ENCODE measurements around the gene ZC2HC1B. TPM values are rescaled to one million over a fixed set of nuclear protein-coding genes. Genes with fewer than 3 reads are reported as not detected.
A peak's percentile ranks its signal among the peaks of the same experiment; 100 is the strongest.

Gene ZC2HC1B
- not detected in 2 replicates for total RNA-seq (2014; rRNA removed; shearing (Covaris generic))

- no peaks in the 10 kb centered on the region for H3K4me1 ChIP-seq (replicated peaks)
- DNase-seq (ENCODE audit: low read depth in 1 of 2, low spot score in 2 of 2): no peak
- H3K27me3 ChIP-seq (replicated peaks): 0 out of 2 replicates have a peak, but pooled peaks cover 3% of the 10 kb centered on the region
- no peaks in the 10 kb centered on the region for H3K9me3 ChIP-seq (replicated peaks)
- H3K36me3 ChIP-seq: peaks cover 49% of the 10 kb centered on the region
- no peak within 1 kb of the TSS for H3K4me3 ChIP-seq
- no peak within 1 kb of the TSS for H3K27ac ChIP-seq
Observed at GRCh38 chr6:143864234-143864633, at the start of gene ZC2HC1B. Gene ZC2HC1B, plus strand, starts transcription at chr6:143864474. Its CDS starts 66 bp downstream, at chr6:143864540.

- H3K9me3 ChIP-seq (replicated peaks): no peaks in the 10 kb centered on the region
- H3K27ac ChIP-seq: no peak overlapping the region
- no peak for DNase-seq (ENCODE audit: low read depth in 1 of 2, low spot score in 2 of 2)
- H3K27me3 ChIP-seq (replicated peaks): no peaks in the 10 kb centered on the region
- peaks cover 3% of the 10 kb centered on the region; the same call in 1 of the 2 replicates for H3K36me3 ChIP-seq
- no peak overlapping the region for H3K4me3 ChIP-seq
- peaks cover 3% of the 10 kb centered on the region for H3K4me1 ChIP-seq (replicated peaks)
Observed at GRCh38 chr6:143817621-143818020, 46.7 kb upstream of the ZC2HC1B start.

- DNase-seq (ENCODE audit: low read depth in 1 of 2, low spot score in 2 of 2): no peak
- H3K27me3 ChIP-seq (replicated peaks): no peaks in the 10 kb centered on the region
- H3K9me3 ChIP-seq (replicated peaks): no peaks in the 10 kb centered on the region
- no peak overlapping the region for H3K4me3 ChIP-seq
- peaks cover 27% of the 10 kb centered on the region for H3K4me1 ChIP-seq (replicated peaks)
- H3K27ac ChIP-seq: no peak overlapping the region
- H3K36me3 ChIP-seq: peaks cover 12% of the 10 kb centered on the region
Observed at GRCh38 chr6:143821359-143821758, 42.9 kb upstream of the ZC2HC1B start.

- Histone ChIP-seq H3K9me3 (replicated peaks) (no peaks in the 10 kb centered on the region), H3K27me3 (replicated peaks) (no peaks in the 10 kb centered on the region), H3K27ac (no peak overlapping the region), H3K36me3 (peaks cover 18% of the 10 kb centered on the region), H3K4me1 (replicated peaks) (peaks cover 27% of the 10 kb centered on the region), H3K4me3 (no peak overlapping the region)
- DNase-seq (ENCODE audit: low read depth in 1 of 2, low spot score in 2 of 2): peak in 1 of 2 experiments; percentile 26
Observed at GRCh38 chr6:143822584-143823024, 41.7 kb upstream of the ZC2HC1B start.

GRCh38 chr6:143823548-143823947, 40.7 kb upstream of the ZC2HC1B start:
- H3K4me1 ChIP-seq (replicated peaks): peaks cover 27% of the 10 kb centered on the region
- H3K36me3 ChIP-seq: peaks cover 18% of the 10 kb centered on the region
- H3K9me3 ChIP-seq (replicated peaks): no peaks in the 10 kb centered on the region
- no peak overlapping the region for H3K27ac ChIP-seq
- no peak for DNase-seq (ENCODE audit: low read depth in 1 of 2, low spot score in 2 of 2)
- no peak overlapping the region for H3K4me3 ChIP-seq
- H3K27me3 ChIP-seq (replicated peaks): no peaks in the 10 kb centered on the region

- no peak overlapping the region for H3K4me3 ChIP-seq
- DNase-seq (ENCODE audit: low read depth in 1 of 2, low spot score in 2 of 2): no peak
- peaks cover 21% of the 10 kb centered on the region for H3K36me3 ChIP-seq
- peaks cover 14% of the 10 kb centered on the region for H3K4me1 ChIP-seq (replicated peaks)
- H3K9me3 ChIP-seq (replicated peaks): no peaks in the 10 kb centered on the region
- no peak overlapping the region for H3K27ac ChIP-seq
- H3K27me3 ChIP-seq (replicated peaks): no peaks in the 10 kb centered on the region
Observed at GRCh38 chr6:143828572-143828971, 35.7 kb upstream of the ZC2HC1B start.

- no peak overlapping the region for H3K27ac ChIP-seq
- H3K9me3 ChIP-seq (replicated peaks): no peaks in the 10 kb centered on the region
- no peak for DNase-seq (ENCODE audit: low read depth in 1 of 2, low spot score in 2 of 2)
- no peaks in the 10 kb centered on the region for H3K4me1 ChIP-seq (replicated peaks)
- no peaks in the 10 kb centered on the region for H3K27me3 ChIP-seq (replicated peaks)
- H3K36me3 ChIP-seq: no peaks in the 10 kb centered on the region
- no peak overlapping the region for H3K4me3 ChIP-seq
Observed at GRCh38 chr6:143836150-143836549, 28.1 kb upstream of the ZC2HC1B start.

GRCh38 chr6:143838395-143838794, 25.9 kb upstream of the ZC2HC1B start:
- H3K9me3 ChIP-seq (replicated peaks): no peaks in the 10 kb centered on the region
- H3K27ac ChIP-seq: no peak overlapping the region
- H3K4me1 ChIP-seq (replicated peaks): peaks cover 4% of the 10 kb centered on the region; the same call in 1 of the 2 replicates
- H3K36me3 ChIP-seq: peaks cover 2% of the 10 kb centered on the region
- H3K4me3 ChIP-seq: no peak overlapping the region
- no peak for DNase-seq (ENCODE audit: low read depth in 1 of 2, low spot score in 2 of 2)
- no peaks in the 10 kb centered on the region for H3K27me3 ChIP-seq (replicated peaks)

GRCh38 chr6:143839196-143839595, 25.1 kb upstream of the ZC2HC1B start:
- Histone ChIP-seq H3K27ac (no peak overlapping the region), H3K36me3 (peaks cover 10% of the 10 kb centered on the region), H3K9me3 (replicated peaks) (no peaks in the 10 kb centered on the region), H3K4me3 (no peak overlapping the region), H3K27me3 (replicated peaks) (no peaks in the 10 kb centered on the region), H3K4me1 (replicated peaks) (peaks cover 8% of the 10 kb centered on the region)
- no peak for DNase-seq (ENCODE audit: low read depth in 1 of 2, low spot score in 2 of 2)

- Histone ChIP-seq H3K9me3 (replicated peaks) (no peaks in the 10 kb centered on the region), H3K27me3 (replicated peaks) (no peaks in the 10 kb centered on the region), H3K4me1 (replicated peaks) (peaks cover 9% of the 10 kb centered on the region), H3K27ac (no peak overlapping the region), H3K4me3 (no peak overlapping the region), H3K36me3 (peaks cover 24% of the 10 kb centered on the region)
- DNase-seq (ENCODE audit: low read depth in 1 of 2, low spot score in 2 of 2): no peak
Observed at GRCh38 chr6:143840595-143841265, 23.5 kb upstream of the ZC2HC1B start.

GRCh38 chr6:143842461-143842901, 21.8 kb upstream of the ZC2HC1B start:
- Histone ChIP-seq H3K4me3 (peak overlapping the region; percentile 83), H3K36me3 (peaks cover 41% of the 10 kb centered on the region), H3K4me1 (replicated peaks) (peaks cover 9% of the 10 kb centered on the region), H3K27me3 (replicated peaks) (no peaks in the 10 kb centered on the region), H3K9me3 (replicated peaks) (no peaks in the 10 kb centered on the region), H3K27ac (peak overlapping the region; percentile 91)
- no peak for DNase-seq (ENCODE audit: low read depth in 1 of 2, low spot score in 2 of 2)

GRCh38 chr6:143842902-143843676, 21.2 kb upstream of the ZC2HC1B start, which contains the start of gene LTV1:
Gene LTV1, plus strand, starts transcription at chr6:143843338. Its CDS starts 140 bp downstream, at chr6:143843478.
- peak; percentile 92 to 96 for DNase-seq (ENCODE audit: low read depth in 1 of 2, low spot score in 2 of 2)
- H3K9me3 ChIP-seq (replicated peaks): no peaks in the 10 kb centered on the region
- H3K27me3 ChIP-seq (replicated peaks): no peaks in the 10 kb centered on the region
- H3K36me3 ChIP-seq: peaks cover 47% of the 10 kb centered on the region
- H3K27ac ChIP-seq: peak within 1 kb of the TSS; percentile 91
- peak within 1 kb of the TSS; percentile 83 for H3K4me3 ChIP-seq
- peaks cover 9% of the 10 kb centered on the region for H3K4me1 ChIP-seq (replicated peaks)

- H3K4me3 ChIP-seq: peak overlapping the region; percentile 83
- no peak for DNase-seq (ENCODE audit: low read depth in 1 of 2, low spot score in 2 of 2)
- H3K27ac ChIP-seq: peak overlapping the region; percentile 91
- H3K27me3 ChIP-seq (replicated peaks): no peaks in the 10 kb centered on the region
- H3K9me3 ChIP-seq (replicated peaks): no peaks in the 10 kb centered on the region
- H3K36me3 ChIP-seq: peaks cover 53% of the 10 kb centered on the region
- peaks cover 9% of the 10 kb centered on the region for H3K4me1 ChIP-seq (replicated peaks)
Observed at GRCh38 chr6:143843677-143843999, 20.6 kb upstream of the ZC2HC1B start.

GRCh38 chr6:143844006-143844405, 20.3 kb upstream of the ZC2HC1B start:
- no peaks in the 10 kb centered on the region for H3K9me3 ChIP-seq (replicated peaks)
- H3K27ac ChIP-seq: peak overlapping the region; percentile 91
- no peaks in the 10 kb centered on the region for H3K27me3 ChIP-seq (replicated peaks)
- peak in 1 of 2 experiments; percentile 31 for DNase-seq (ENCODE audit: low read depth in 1 of 2, low spot score in 2 of 2)
- H3K36me3 ChIP-seq: peaks cover 56% of the 10 kb centered on the region
- H3K4me3 ChIP-seq: peak overlapping the region; percentile 83
- peaks cover 9% of the 10 kb centered on the region for H3K4me1 ChIP-seq (replicated peaks)
